HL-60 (cell line): ENCODE measurements around the gene TMEM151A.

Source experiments
- GABPA ChIP-seq: IDR thresholded peaks from 2 replicates; pipeline ENCODE4 v1.6.1; 2012; ENCODE audit warnings: low read depth
- TF ChIP-seq, protein P1 (sequence below): IDR thresholded peaks from one replicate; pipeline ENCODE4 v1.5.1; 2011; ENCODE audit warnings: low read length, control low read depth, inconsistent platforms; ENCODE audit not compliant: insufficient read depth
- TF ChIP-seq, protein P2 (sequence below): IDR thresholded peaks from 2 replicates; pipeline ENCODE4 v1.6.1; 2012; ENCODE audit warnings: low read depth; ENCODE audit not compliant: insufficient replicate concordance

DNA sequence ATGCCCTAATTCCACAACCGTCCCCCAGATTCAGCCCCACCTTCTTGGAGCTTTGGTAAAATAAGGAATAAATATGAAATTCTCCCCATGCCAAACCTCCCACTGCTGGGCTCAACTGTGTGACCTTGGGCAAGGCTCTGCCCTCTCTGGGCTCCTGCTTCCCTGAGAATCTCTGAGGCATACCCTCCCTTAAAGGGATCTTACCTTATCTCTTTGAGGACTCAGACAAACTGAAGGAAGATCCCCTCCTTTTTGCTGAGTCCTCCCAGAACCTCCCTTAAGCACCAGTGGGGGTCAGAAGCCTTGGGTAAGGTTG is 22.4 kb downstream of the TMEM151A start:
- TF ChIP-seq, protein P1, sequence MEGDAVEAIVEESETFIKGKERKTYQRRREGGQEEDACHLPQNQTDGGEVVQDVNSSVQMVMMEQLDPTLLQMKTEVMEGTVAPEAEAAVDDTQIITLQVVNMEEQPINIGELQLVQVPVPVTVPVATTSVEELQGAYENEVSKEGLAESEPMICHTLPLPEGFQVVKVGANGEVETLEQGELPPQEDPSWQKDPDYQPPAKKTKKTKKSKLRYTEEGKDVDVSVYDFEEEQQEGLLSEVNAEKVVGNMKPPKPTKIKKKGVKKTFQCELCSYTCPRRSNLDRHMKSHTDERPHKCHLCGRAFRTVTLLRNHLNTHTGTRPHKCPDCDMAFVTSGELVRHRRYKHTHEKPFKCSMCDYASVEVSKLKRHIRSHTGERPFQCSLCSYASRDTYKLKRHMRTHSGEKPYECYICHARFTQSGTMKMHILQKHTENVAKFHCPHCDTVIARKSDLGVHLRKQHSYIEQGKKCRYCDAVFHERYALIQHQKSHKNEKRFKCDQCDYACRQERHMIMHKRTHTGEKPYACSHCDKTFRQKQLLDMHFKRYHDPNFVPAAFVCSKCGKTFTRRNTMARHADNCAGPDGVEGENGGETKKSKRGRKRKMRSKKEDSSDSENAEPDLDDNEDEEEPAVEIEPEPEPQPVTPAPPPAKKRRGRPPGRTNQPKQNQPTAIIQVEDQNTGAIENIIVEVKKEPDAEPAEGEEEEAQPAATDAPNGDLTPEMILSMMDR = no peak
- TF ChIP-seq, protein P2, sequence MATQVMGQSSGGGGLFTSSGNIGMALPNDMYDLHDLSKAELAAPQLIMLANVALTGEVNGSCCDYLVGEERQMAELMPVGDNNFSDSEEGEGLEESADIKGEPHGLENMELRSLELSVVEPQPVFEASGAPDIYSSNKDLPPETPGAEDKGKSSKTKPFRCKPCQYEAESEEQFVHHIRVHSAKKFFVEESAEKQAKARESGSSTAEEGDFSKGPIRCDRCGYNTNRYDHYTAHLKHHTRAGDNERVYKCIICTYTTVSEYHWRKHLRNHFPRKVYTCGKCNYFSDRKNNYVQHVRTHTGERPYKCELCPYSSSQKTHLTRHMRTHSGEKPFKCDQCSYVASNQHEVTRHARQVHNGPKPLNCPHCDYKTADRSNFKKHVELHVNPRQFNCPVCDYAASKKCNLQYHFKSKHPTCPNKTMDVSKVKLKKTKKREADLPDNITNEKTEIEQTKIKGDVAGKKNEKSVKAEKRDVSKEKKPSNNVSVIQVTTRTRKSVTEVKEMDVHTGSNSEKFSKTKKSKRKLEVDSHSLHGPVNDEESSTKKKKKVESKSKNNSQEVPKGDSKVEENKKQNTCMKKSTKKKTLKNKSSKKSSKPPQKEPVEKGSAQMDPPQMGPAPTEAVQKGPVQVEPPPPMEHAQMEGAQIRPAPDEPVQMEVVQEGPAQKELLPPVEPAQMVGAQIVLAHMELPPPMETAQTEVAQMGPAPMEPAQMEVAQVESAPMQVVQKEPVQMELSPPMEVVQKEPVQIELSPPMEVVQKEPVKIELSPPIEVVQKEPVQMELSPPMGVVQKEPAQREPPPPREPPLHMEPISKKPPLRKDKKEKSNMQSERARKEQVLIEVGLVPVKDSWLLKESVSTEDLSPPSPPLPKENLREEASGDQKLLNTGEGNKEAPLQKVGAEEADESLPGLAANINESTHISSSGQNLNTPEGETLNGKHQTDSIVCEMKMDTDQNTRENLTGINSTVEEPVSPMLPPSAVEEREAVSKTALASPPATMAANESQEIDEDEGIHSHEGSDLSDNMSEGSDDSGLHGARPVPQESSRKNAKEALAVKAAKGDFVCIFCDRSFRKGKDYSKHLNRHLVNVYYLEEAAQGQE = no peak
- TF ChIP-seq GABPA = no peak
